ENCODE measurements around the gene HAVCR2.

HAVCR2 gene

GRCh38 chr5:157045601-157046000, 63.2 kb downstream of the HAVCR2 start:
- DNase-seq (ENCODE audit: low read depth): no peak

DNA sequence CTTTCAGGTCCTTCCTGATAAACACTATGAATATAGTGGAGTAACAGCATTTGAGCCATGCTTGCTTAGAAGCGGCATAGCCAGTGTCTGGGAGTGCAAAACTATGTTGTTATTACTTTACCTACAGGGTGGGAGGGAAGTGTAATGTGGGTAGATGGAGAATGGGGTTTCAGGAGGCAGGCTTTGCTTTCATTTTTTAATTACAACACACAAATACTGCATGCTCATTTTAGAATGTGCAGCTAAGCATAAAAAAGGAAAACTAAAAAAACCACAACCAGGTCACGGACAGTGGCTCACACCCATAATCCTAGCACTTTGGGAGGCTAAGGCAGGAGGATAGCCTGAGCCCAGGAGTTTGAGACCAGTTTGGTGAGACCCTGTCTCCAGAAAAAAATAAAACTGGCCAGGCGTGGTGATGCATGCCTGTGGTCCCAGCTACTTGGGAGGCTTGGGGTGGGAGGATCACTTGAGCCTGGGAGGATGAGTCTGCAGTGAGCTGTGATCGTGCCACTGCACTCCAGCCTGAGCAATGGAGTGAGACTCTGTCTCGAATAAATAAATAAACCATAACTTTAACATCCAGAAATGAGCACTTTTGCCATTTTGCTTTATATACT, 70.2 kb downstream of the HAVCR2 start:
- DNase-seq (ENCODE audit: low read depth): no peak
